ENCODE results near the gene AGGF1.

GRCh38 chr5:77024490-77024889 is 5.7 kb upstream of the AGGF1 start:
- TF ChIP-seq POLR2A (IDR thresholded peaks at IDR 0.05) = no peak
- TF ChIP-seq, protein P1, sequence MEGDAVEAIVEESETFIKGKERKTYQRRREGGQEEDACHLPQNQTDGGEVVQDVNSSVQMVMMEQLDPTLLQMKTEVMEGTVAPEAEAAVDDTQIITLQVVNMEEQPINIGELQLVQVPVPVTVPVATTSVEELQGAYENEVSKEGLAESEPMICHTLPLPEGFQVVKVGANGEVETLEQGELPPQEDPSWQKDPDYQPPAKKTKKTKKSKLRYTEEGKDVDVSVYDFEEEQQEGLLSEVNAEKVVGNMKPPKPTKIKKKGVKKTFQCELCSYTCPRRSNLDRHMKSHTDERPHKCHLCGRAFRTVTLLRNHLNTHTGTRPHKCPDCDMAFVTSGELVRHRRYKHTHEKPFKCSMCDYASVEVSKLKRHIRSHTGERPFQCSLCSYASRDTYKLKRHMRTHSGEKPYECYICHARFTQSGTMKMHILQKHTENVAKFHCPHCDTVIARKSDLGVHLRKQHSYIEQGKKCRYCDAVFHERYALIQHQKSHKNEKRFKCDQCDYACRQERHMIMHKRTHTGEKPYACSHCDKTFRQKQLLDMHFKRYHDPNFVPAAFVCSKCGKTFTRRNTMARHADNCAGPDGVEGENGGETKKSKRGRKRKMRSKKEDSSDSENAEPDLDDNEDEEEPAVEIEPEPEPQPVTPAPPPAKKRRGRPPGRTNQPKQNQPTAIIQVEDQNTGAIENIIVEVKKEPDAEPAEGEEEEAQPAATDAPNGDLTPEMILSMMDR (IDR thresholded peaks at IDR 0.05) = no peak

Data from ovary (tissue), 3 donors.